NK-92 treated with Interleukin-12 subunit alpha and Interleukin-12 subunit beta, amount 100 ng/mL, for 24 hours (cell line): Measurements from ENCODE around the gene GCM1.

Source experiments
- DNase-seq: peaks from one replicate; lab custom pipeline; 2025; lab: John Stamatoyannopoulos, UW

GCM1 gene

DNA sequence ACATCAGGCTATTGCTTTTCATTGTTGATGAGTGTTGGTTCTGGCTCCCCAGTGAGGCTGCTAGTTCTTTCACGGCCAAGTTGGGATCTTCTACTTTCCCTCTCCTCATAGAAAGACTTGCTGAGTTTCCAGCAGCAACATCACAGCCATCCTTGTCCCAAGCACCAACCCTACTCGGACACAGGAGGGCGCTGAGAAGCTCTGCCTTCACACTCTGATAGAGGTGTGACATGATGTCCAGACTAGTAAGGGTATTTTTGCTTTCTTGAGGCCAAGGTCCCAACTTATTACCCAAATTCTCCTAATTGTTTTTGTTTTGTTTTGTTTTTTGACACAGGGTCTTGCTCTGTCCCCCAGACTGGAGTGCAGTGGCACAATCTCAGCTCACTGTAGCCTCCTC, 3.0 kb upstream of the GCM1 start:
- no peak for DNase-seq

DNA sequence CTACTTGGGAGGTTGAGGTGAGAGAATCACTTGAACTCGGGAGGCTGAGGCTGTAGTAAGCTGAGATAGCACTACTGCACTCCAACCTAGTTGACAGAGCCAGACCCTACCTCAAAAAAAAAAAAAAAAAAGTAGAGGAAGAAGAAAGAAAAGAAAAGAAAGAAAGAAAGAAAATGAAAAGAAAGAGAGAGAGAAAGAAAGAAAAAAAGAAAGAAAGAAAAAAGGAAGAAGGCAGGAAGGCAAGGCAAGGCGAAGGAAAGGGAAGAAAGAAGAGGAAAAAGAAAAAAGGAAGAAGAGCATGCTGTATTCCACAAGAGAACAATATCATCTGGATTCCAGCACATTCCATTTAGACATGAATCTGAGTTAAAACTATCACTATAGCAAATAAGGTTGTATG, 3.8 kb downstream of the GCM1 start:
- DNase-seq: no peak

DNA sequence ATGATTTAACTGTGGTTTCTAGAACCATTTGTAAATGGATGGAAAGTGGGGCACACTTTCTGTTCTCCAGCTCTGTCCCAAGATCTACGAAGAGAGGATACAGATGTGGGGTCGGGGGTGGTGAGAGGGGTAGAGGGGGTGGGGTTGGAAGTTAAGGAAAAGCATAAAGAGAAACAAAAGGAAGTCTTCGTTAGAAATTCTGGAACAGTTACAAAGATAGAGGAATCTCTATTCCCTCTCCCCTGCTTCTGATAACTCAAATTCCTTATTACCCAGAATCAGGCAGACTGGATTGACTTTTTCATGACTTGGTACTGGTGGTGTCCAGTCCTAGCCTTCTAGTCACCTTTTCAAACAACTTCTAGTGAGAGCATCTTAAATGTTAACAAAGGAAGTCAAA, 4.9 kb downstream of the GCM1 start:
- DNase-seq: no peak

DNA sequence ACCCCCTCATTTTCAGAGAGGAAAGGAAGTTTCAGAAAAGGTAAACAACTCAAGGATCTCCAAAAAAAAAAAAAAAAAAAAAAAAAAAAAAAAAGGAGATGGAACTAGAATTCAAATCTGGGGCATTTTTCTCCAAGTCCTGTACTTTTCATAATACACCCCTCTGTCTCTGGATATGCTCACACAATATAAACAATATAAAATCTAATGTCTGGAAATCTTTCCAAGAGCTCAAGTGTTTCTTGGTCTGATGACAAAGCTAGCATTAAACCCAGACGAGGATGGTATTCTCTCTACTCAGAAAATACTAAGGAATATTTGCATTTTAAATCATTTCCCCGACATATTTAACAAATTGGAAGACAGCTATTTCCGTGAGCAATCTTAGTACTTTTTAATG, 5.8 kb downstream of the GCM1 start:
- no peak for DNase-seq

DNA sequence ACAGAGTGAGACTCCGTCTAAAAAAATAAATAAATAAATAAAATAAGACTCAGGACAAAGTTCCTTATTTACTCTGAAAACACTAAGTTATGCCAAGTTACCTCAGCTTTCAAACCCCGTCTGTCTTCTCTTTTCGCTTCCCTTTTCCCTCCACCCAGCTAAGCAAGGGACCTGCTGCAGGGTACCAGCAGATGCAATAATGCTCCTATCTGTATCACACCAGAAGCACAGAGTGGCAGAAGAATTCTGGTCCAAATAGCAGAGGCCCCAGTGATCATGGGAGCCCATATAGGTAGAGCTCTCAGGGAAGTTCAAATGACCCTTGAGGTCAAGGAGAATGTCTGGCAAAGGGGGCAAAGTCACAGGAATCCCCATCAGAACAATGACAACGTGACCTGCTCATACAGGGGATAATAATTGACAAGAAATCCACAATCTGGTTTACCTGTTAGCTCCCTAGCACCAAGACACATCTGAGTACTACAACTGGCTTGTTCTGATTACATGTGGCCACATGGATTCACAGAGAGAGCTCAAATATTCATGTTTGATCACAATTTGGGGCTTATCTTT, 8.7 kb downstream of the GCM1 start:
- DNase-seq: no peak

DNA sequence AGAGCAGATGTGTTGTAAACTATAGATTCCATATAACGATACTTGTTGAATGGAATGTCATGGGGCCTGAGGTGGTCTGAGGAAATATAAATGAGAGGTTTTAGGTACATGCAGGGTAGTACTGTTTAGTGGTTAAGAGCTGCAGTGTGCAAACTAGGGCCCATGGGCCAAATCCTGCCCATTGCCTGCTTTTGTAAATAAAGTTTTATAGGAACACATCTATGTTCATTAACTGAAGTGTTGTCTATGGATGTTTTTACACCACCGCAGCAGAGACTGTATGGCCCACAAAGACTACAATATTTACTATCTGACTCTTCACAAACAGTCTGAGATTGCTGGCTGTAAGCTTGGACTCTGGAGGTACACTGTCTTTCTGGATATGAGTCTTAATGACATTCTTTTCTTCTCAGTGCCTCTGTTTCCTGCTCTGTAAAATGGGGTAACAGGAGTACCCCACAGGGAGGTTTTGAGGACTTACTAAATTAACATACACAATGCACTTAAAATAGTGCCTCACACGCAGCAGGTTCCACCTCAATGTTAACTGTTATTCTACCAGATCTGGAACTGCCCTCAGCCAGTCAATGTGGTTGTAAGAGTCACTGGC, 12.5 kb downstream of the GCM1 start:
- DNase-seq: no peak

DNA sequence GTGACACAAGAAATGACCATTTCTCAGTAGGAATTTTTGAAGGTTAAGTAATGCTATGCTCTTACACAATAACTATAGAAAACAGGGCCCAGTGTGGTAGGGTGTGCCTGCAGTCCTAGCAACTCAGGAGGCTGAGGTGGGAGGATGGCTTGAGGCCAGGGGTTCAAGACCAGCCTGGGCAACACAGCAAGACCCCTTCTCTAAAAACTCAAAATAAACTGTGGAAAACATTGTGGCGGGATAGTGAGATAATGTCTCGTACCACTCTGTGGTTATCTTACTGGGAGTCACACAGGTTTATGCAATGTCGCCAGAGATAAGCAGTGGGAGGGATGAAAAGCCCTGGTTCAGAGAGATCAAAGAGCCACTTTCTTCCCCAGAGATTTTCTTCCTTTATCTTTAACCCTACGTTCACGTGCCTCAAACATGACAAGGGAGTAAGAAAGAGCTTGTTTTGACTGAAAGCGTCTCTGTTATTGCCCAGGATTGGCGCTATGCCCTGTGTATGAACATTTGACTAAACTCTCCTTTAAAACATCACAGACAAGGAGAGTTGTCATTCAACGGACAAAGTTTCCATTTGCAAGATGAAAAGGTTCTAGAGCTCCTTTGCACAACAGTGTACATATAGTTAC, 13.9 kb downstream of the GCM1 start:
- no peak for DNase-seq

DNA sequence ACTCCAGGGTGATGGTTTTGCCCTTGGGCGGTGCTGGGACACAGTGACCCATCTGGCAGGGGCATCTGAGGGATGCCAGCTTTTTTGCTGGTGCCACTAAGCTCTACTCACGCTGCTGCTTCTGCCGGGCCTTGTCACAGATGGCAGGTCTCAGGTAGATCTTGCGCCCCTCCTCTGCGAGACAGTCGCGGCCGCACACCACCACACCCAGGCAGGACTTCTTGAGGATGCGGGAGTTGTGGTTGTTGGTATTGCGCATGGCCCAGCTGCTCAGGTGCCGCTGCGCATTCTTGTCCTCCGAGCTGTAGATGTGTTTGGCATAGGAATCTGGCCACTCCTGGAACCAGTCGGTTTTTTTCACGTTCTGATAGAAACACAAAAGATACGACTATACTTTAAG, 14.7 kb downstream of the GCM1 start:
- no peak for DNase-seq

DNA sequence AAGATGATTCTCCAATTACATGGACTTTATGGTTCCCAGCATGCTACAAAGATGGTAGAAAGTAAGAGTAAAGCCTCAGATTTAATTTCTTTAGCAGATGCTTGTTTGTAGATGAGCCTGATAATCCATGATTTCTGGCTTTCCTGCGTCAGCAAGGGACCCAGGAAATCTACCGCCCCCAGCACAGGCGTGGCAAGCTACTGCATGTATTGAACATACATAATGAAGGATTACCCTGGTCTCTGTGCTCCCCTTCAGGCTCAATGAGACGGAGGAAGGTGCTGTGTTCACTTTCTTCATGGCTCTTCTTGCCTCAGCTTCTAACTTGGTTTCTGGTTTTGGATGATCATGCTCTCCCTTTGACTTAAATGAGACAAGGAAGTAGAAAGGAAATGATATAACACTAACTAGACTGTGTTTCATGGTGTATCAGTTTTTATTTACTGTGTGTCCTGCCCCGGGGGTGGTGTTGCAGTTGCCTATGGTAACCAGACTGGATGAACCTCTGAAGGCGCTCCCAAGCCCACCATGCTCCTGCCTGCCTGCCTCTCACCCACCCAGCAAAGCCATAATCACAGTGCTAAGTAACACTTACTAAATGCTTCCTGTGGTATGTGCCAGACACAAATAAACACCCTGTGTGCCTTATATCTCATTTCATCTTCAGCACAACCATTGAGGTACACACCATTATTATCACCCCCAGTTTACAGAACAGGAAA, 17.9 kb downstream of the GCM1 start:
- no peak for DNase-seq

DNA sequence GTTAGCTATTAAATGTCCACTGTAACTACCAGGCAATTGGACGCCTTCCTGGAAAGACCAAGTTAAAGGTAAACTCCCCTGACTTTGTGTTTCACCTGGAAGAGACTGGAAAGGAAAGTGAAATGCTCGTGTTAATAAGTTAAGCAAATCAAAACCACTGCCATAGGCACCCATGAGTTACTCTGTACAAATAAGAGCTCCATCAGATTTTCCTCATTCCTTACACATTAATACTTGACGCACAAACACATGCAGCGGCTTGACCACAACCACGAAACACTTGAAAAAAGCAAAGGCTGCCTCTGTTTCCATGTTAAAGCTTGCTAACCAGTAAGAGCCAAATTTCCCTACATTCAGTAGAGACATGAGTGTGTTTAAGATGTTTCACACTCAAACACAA, 19.8 kb downstream of the GCM1 start:
- DNase-seq: no peak

DNA sequence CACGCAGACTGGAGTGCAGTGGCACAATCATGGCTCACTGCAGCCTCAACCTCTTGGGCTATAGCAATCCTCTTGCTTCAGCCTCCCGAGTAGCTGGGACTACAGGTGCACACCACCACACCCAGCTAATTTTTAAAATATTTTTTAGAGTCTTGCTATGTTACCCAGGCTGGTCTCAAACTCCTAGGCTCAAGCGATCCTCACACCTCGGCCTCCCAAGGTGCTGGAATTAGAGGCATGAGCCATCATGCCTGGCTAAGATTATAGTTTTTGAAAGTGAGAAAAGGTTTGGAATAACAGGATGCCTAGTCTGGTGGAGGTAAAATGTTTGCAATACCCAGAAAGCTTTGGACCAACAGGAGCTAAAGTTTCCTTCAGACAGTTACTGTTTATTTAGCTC, 23.4 kb downstream of the GCM1 start:
- no peak for DNase-seq

DNA sequence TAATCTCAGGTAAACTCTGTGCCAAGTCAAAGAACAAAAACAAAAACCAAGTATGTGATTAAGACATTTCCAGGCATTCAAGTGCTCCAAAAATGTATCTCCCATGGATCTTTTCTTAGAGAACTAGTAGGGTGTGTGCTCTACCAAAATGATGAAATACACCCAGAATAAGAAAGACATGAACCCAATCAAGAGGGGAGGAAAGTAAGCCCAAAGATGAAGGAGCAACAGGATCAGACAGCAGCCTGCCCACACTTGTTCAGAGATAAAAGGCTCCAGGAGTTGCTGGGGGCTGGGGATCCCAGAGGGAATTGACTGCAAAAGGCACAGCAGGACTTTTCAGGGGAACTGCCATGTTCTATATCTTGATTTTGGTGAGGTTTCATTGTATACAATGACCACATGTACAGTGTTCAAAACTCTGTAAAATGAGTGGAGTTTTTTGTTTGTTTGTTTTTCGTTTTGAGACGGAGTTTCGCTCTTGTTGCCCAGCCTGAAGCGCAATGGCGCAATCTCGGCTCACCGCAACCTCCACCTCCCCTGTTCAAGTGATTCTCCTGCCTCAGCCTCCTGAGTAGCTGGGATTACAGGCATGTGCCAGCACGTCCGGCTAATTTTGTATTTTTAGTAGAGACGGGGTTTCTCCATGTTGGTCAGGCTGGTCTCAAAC, 24.4 kb downstream of the GCM1 start:
- no peak for DNase-seq

DNA sequence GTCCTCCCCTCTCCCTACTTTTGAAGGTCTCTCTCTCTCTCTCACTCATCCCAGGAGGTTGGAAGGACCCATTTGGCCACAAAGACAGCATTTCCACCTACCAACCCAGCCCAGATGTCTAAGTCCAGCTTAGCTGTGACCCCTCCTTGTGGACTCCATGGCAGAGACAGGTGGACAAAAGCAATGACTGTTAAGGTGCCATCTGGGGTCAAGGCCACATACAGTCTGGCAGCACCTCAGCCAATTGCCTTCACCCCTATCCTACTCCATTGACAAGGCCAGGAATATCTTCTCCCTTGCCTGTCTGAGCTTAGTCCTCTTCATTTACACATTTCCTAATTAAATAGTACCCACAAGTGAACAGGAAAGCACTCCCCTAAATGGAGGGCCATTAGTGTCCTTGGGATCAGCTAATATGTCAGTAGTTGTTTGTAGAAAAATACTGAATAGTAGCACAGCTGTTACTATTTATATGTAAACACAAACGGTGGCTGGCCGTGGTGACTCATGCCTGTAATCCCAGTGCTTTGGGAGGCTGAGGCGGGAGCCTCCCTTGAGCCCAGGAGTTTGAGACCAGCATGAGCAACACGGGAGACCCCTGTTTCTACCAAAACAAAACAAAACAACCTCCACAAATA, 28.8 kb downstream of the GCM1 start:
- no peak for DNase-seq

DNA sequence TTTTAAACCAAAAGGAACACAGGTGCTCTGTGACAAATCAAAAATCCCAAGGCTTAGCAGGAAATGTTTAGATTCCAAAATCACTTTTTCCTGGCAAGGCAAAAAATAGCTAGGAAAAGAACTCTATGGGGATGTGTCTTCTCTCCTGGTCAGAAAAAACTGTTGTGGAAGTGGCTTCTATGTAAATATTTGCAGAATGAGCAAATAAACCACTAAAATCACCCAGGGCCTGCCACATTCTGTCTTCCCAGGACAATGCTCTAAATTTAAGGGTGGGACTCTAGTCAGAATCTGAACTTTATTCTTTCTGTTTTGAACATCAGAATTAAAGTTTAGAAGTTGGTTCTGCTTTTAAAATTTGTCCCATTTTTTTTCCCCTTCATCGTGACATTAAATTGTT, 29.3 kb downstream of the GCM1 start:
- no peak for DNase-seq

DNA sequence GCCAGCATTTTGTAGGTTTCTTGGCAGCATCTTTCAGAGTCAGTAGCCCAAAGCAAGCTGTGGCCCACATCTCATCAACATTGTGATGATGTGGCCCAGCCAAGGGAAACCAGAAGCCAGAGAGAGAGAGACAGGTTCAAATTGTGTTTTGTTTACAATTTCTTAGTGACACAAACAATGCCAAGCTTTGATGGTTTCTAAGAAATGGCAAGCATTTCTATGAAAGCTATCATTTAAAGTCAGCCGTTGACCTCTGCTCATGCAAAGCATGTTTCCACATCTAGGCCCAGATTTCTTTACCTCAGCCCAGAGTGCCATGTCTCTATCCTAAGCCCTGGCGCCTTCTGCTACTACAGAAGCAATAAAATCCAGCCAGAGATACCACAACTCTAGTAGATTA, 32.9 kb downstream of the GCM1 start:
- DNase-seq: no peak

DNA sequence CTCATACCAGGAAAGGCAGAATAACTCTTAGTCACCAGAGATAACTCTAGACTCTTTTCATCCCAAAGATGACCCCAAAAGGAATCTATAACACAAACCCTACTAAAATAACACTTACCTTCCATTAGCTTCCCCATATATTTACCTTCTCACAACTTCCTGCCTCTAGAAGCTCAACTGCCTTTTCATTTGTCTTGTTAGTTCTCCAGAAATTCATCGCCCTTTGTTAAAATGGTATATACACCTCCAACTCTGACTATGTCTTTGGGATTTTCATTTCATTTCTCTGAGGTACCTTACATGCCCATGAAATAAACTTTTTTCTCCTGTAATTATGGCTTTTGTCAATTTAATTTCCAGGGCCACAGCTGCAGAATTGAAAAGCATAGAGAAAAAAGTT, 33.5 kb downstream of the GCM1 start:
- DNase-seq: no peak

DNA sequence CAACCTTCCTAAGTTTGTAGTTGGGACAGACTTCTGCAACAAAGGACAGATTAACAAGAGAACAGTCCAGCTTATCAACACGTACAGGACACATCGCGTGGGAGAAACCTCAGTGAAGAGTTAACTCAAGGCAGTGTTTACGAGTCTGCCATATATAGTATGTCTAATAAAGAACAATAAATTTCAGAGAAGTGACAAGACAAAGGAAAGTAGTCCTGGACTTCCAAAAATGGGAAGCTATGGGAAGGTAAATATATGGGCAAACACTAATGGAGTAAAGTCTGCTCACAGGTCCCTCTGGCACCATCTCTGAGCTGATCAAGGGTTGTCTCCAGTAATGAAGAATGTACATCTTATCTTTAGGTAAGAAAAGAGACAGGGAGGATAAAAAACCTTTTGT, 34.9 kb downstream of the GCM1 start:
- no peak for DNase-seq

DNA sequence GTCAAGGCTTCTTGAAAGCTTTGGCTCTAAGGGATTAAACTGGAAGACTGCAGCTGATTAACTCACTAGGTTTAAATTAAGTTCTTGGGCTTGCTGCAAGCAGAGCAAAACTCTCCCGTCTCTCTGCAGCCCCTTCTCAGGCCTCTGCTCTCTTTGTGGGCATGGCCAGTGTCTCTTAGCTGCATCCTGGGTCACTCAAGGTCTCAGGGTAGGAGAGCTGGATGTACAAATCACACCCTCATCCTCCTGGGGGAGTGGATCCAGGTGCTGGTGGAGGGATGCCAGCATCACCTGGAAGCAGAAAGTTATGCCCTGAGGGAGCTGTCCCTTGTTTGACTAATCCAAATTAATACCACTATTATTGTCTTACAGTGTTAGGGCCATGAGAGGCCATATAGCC, 35.8 kb downstream of the GCM1 start:
- DNase-seq: no peak

DNA sequence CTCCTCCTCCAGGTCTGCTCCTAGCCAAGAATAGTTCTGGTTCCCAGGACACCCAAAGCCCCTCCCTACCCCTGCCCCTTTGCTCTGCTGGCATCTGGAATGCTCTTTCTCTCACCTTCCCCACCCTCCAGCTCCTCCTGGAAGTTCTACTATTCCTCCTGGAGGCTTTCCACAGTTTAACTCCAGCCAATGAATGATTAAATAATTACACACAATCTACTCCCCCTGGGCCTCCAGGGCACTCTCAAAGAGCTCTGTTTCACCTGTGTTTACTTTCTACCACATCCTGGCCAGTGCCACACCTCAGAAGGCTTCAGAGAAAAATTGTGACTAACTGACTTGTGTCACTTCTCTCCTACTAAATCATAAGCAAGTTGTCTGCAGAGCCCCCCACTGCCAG, 36.2 kb downstream of the GCM1 start:
- DNase-seq: peak; percentile 35

DNA sequence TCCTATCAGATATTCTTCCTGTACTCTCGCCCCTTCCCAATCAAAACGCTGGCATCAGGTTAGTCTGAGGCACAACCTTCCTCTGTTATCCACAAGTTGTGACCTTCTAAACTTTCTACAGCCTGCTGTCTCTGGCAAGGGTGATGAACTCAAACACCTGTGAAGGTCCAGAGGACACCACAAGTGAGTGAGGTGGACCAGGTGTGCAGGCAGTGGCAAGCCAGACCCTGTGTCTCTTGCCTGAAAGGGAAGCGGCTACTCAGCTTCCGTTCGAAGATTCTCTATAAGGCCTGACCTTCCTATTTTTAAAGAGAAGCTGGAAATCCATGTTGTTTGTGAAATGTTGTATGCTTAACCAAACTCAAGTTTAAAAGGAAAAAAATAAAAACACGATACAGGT, 36.8 kb downstream of the GCM1 start:
- DNase-seq: no peak

DNA sequence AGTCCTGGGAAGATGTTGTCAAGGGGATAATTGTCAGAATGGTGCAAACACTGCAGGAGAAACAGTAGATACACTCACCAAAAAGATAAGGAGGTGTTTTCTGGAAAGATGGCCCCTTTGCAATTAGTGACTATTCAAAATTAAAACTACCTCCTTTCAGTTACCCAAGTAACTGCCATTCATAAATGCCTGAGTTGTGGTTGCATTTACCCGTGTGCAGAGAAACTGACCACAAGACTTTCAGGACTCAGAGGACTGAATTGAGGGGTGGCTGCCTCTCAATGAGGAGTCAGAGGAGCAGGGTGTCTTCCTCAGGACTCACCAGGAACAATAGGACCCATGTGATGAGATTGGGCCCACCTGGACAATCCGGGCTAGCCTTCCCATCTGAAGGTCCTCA, 39.0 kb downstream of the GCM1 start:
- no peak for DNase-seq

DNA sequence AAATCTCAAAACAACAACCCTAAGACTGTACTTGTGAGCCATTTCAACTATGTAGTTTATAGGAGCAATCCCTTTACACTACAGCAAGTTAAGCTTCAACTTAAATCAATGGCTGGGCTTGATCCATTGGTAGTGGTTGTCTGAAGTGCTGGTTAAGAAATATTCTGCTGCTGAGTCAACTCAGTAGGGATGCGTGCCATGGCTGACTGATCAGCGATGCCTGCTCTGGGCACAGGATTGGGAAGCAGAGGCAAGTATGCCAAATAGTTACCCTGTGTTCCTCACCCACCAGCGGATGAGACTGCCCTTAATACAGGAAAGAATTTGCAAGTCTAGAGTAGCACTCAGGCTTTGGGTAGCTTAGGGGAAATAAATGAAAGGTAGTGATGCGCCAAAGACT, 41.5 kb downstream of the GCM1 start:
- no peak for DNase-seq
